Stomach (tissue), 19 donors: Measurements from ENCODE around the gene LRRC10. TPM values are rescaled to one million over a fixed set of nuclear protein-coding genes. Genes with fewer than 3 reads are reported as not detected.

Experiments
- DNase-seq, 2 donors: peaks; one replicate each; pipeline versions ENCODE4 v3.0.0 to v3.0.0-alpha.2; 2013 to 2019
- H3K27ac ChIP-seq, 5 donors: fragments of 200-600 bp in 4 of 5; sonication (generic) in 4 of 5; one replicate each; pipeline ENCODE4 v1.5.1; 2013 to 2019; ENCODE audit warnings: mild to moderate bottlenecking in 1 of 5, moderate library complexity in 1 of 5
- H3K27me3 ChIP-seq, 3 donors: fragments of 200-600 bp; sonication (generic); one replicate each; pipeline ENCODE4 v1.5.1; 2017 to 2019; ENCODE audit warnings: mixed run types in 1 of 3
- H3K36me3 ChIP-seq, 4 donors: fragments of 200-600 bp; sonication (generic); 1 replicate in 3 of 4; 2 replicates in 1 of 4; pipeline ENCODE4 v1.5.1; 2016 to 2019
- H3K4me1 ChIP-seq, 4 donors: fragments of 200-600 bp; sonication (generic); one replicate each; pipeline ENCODE4 v1.5.1; 2016 to 2019
- H3K4me3 ChIP-seq, 4 donors: fragments of 200-600 bp; sonication (generic) in 3 of 4; one replicate each; pipeline ENCODE4 v1.5.1; 2016 to 2019; ENCODE audit warnings: mild to moderate bottlenecking in 1 of 4
- H3K9me3 ChIP-seq, 4 donors: fragments of 200-600 bp; sonication (generic); one replicate each; pipeline ENCODE4 v1.5.1; 2016 to 2019
- EP300 ChIP-seq: sonication (generic); formaldehyde crosslinking; IDR thresholded peaks from one replicate; pipeline ENCODE4 v1.6.1; 2017; ENCODE audit warnings: antibody characterized with exemption
- POLR2A ChIP-seq, 4 donors: fragments of 450-650 bp; IDR thresholded peaks; one replicate each; pipeline ENCODE4 v1.6.1; 2016; ENCODE audit warnings: antibody characterized with exemption in 4 of 4, control low read depth in 2 of 4, mild to moderate bottlenecking in 1 of 4, moderate library complexity in 1 of 4
- POLR2AphosphoS5 ChIP-seq, 3 donors: sonication (generic); formaldehyde crosslinking; IDR thresholded peaks; one replicate each; pipeline ENCODE4 v1.6.1; 2016; ENCODE audit warnings: antibody characterized with exemption in 3 of 3
- WGBS, 5 donors: extraction: QIAGEN DNeasy Blood & Tissue Kit in 3 of 5; methylation state at CpG; one replicate each; pipeline versions ENCODE4 v1.1.5 to v1.1.7; 2013 to 2018; 5-methylcytosine and 5-hydroxymethylcytosine counted together
- intact Hi-C: fragments of 100-400 bp; cut with DNase I; formaldehyde crosslinking; loops from one replicate; pipeline ENCODE4 v1.15.1; 2023; ENCODE audit warnings: low total_unique reads
- long read RNA-seq, 10 donors: transcript quantifications; one replicate each; lab custom pipeline, GENCODE V29; 2026
- polyA plus RNA-seq, 3 donors: library from polyadenylated mRNA; stranded (reverse); fragments of 200-250 nt; gene quantifications; one replicate each; pipeline ENCODE4 v1.2.3, GENCODE V29; 2013
- total RNA-seq, 5 donors: library from RNA; depleted of rRNA; stranded (reverse); fragments of >200 nt; gene quantifications; one replicate each; pipeline versions ENCODE4 v1.1.0 to v1.2.3, GENCODE V29; 2014 to 2016
- TF ChIP-seq, protein P1 (sequence below), 7 experiments: fragments of 450-650 bp in 4 of 7; fragments of 200-600 bp in 3 of 7; sonication (generic) in 3 of 7; IDR thresholded peaks; one replicate each; pipeline ENCODE4 v1.5.1; 2016 to 2019; ENCODE audit warnings: antibody characterized with exemption in 7 of 7, control low read depth in 2 of 7, mild to moderate bottlenecking in 1 of 7
- donor health status: healthy with polysubstance abuse.
- donor health status: Bipolar disorder and iron deficiency.
- donor health status: healthy.

Gene LRRC10
- total RNA-seq (not detected), polyA plus RNA-seq (not detected)
- long read RNA-seq, donor 1, partial matches to known transcripts = 0 of 1 reads
- long read RNA-seq, donor 1, other reads (novel, unspliced or antisense) = 0 of 1 reads
- long read RNA-seq, donor 2 = 0 reads
- long read RNA-seq, donor 3 = 0 reads
- long read RNA-seq, donor 4 = 0 reads
- long read RNA-seq, donor 5 = 0 reads
- long read RNA-seq, donor 6 = 0 reads
- long read RNA-seq, donor 7 = 0 reads
- long read RNA-seq, donor 8 = 0 reads
- long read RNA-seq, donor 9 = 0 reads
- long read RNA-seq, donor 10 = 0 reads

DNA sequence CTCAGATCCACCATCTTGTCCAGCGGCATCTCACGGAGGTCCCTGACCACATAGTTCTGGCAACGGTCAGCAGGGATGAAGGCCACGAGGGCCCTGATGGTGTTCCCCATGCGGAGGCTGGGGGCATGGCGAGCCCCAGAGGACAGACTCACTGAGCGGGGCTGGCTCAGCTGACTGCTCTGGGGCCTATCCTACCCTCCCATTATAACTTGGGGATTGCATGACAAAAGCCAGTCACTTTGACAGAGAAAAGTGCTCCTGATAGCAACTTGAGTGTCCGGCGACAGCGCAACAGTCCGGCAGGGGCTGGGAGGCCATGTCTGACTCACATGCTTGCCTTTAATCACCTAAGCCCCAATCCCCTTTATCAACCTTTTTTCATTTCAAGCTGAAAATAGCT lies at the start of gene LRRC10:
LRRC10 (minus strand) TSS at position 179 of the 400 bp plus-strand sequence; CDS start at position 110, 69 bp downstream.
- intact Hi-C loops = no loop called here
- no peak within 1 kb of the TSS for H3K27ac ChIP-seq

GRCh38 chr12:69660164-69660863 lies 49.6 kb upstream of the LRRC10 start:
- Histone ChIP-seq H3K4me3 (no peak overlapping the region), H3K4me1 (peaks cover 0 to 8% (median 2%) of the 10 kb centered on the region in 4 donors), H3K9me3 (no peaks in the 10 kb centered on the region), H3K36me3 (no peaks in the 10 kb centered on the region), H3K27me3 (no peaks in the 10 kb centered on the region), H3K27ac (no peak overlapping the region)
- no peak for TF ChIP-seq EP300
- no peak for TF ChIP-seq POLR2A (IDR thresholded peaks at IDR 0.05)
- TF ChIP-seq, protein P1, sequence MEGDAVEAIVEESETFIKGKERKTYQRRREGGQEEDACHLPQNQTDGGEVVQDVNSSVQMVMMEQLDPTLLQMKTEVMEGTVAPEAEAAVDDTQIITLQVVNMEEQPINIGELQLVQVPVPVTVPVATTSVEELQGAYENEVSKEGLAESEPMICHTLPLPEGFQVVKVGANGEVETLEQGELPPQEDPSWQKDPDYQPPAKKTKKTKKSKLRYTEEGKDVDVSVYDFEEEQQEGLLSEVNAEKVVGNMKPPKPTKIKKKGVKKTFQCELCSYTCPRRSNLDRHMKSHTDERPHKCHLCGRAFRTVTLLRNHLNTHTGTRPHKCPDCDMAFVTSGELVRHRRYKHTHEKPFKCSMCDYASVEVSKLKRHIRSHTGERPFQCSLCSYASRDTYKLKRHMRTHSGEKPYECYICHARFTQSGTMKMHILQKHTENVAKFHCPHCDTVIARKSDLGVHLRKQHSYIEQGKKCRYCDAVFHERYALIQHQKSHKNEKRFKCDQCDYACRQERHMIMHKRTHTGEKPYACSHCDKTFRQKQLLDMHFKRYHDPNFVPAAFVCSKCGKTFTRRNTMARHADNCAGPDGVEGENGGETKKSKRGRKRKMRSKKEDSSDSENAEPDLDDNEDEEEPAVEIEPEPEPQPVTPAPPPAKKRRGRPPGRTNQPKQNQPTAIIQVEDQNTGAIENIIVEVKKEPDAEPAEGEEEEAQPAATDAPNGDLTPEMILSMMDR (IDR thresholded peaks at IDR 0.05) = no peak
- no peak for TF ChIP-seq POLR2AphosphoS5 (IDR thresholded peaks at IDR 0.05)
- intact Hi-C loops = no loop called here
- no peak for DNase-seq
- 81 to 92% (median 86%) methylated on average over 1 of the region's 1 CpG for WGBS, 5 donors

More for the DNA sequence above, at the start of gene LRRC10:
- DNase-seq = no peak
- 92 to 96% (median 93%) methylated on average over 10 to 11 of the region's 11 CpGs for WGBS, 5 donors
- Histone ChIP-seq H3K9me3 (no peaks in the 10 kb centered on the region), H3K4me3 (no peak within 1 kb of the TSS), H3K36me3 (no peaks in the 10 kb centered on the region), H3K27me3 (no peaks in the 10 kb centered on the region), H3K4me1 (no peaks in the 10 kb centered on the region)
- TF ChIP-seq POLR2AphosphoS5 (IDR thresholded peaks at IDR 0.05) (no peak), EP300 (no peak), POLR2A (IDR thresholded peaks at IDR 0.05) (no peak)
- TF ChIP-seq, protein P1 (IDR thresholded peaks at IDR 0.05) = no peak

GRCh38 chr12:69658203-69658602 lies 47.5 kb upstream of the LRRC10 start:
- intact Hi-C loops = no loop called here
- DNase-seq = no peak
- 47 to 66% (median 58%) methylated on average over 2 of the region's 2 CpGs for WGBS, 5 donors
- Histone ChIP-seq H3K27me3 (no peaks in the 10 kb centered on the region), H3K27ac (no peak overlapping the region), H3K9me3 (no peaks in the 10 kb centered on the region), H3K4me1 (peaks cover 0 to 8% (median 2%) of the 10 kb centered on the region in 4 donors), H3K4me3 (no peak overlapping the region), H3K36me3 (no peaks in the 10 kb centered on the region)
- TF ChIP-seq EP300 (no peak), POLR2AphosphoS5 (IDR thresholded peaks at IDR 0.05) (no peak), POLR2A (IDR thresholded peaks at IDR 0.05) (no peak)
- TF ChIP-seq, protein P1 (IDR thresholded peaks at IDR 0.05) = no peak

DNA sequence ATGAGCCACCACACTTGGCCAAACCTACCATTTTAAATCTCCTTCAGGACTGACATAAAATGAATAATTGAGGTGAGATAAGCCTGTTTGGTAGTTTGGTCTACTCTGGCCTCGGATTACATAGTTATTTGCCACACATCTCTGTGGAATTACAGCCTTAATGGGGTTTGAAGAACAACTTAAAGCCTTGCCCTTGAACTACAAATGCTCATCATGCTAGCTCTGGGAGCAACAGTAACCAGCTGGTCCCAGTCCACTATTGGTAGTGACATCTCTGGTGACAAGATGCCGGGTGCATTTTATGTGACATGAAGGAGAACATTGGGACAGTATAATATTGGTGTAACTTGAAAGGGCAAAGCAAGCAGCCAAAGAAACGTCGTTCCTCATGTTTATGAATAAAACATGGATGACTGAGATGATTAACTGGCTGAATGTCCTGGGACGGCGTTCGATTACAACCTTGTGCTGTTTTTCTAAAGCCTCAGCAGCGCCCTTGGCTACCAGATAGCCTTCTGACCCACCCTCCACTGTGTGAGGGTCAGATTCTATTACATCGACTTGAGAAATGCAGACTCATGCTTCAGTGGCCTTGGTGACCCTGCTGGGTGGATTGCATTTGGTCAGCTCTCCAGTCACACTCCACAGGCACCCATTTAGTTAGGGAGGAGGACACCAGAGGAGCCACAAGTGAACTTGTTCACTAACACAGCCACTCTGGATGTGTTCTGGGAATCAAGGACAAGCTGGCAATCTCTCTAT lies 46.9 kb upstream of the LRRC10 start:
- intact Hi-C loops = no loop called here
- H3K4me3 ChIP-seq = no peak overlapping the region
- TF ChIP-seq POLR2AphosphoS5 (IDR thresholded peaks at IDR 0.05) (no peak), EP300 (no peak), POLR2A (IDR thresholded peaks at IDR 0.05) (no peak)
- TF ChIP-seq, protein P1 (IDR thresholded peaks at IDR 0.05) = no peak
- no peaks in the 10 kb centered on the region for H3K27me3 ChIP-seq
- 46 to 57% (median 53%) methylated on average over 9 of the region's 9 CpGs for WGBS, 5 donors
- no peaks in the 10 kb centered on the region for H3K9me3 ChIP-seq
- H3K4me1 ChIP-seq = peaks cover 0 to 8% (median 2%) of the 10 kb centered on the region in 4 donors
- no peak overlapping the region for H3K27ac ChIP-seq
- no peaks in the 10 kb centered on the region for H3K36me3 ChIP-seq
- peak in 1 of 2 donors; percentile 31 for DNase-seq
